ENCODE data around the gene CNTFR.

GRCh38 chr9:34518110-34518616 is 71.4 kb downstream of the CNTFR start:
- no peak for TF ChIP-seq RAD21 (IDR thresholded peaks at IDR 0.05; ENCODE audit: insufficient read depth, low read depth, low read length)
- TF ChIP-seq CTCF (IDR thresholded peaks at IDR 0.05 in 2 of 3, conservative IDR thresholded peaks at IDR 0.05 in 1 of 3; ENCODE audit: control insufficient read depth in 2 of 3, extremely low read depth in 1 of 3, insufficient read depth in 1 of 3, low read depth in 3 of 3, low read length in 3 of 3): no peak
- no peak for TF ChIP-seq ZNF207 (IDR thresholded peaks at IDR 0.05; ENCODE audit: borderline replicate concordance)
